HCT116 (cell line): ENCODE results near the gene REN. TPM values are rescaled to one million over a fixed set of nuclear protein-coding genes. Genes with fewer than 3 reads are reported as not detected.

Experiments used
- ATAC-seq: fragments of 200-7000 bp; cut with Tn5 transposase; 2 replicates; pipeline ENCODE4 v1.9.1; 2020; ENCODE audit warnings: mild to moderate bottlenecking, moderate library complexity
- BruUV-seq: library from RNA; stranded (reverse); fragments of 400-500 nt; replicated peaks from 2 replicates; lab custom pipeline; 2021; lab: Mats Ljungman, UMichigan
- CTCF ChIA-PET: fragments of 300-600 bp; sonication (Branson Sonifier 250); formaldehyde crosslinking; loops from one replicate; lab custom pipeline; 2021; ENCODE audit warnings: antibody characterized with exemption; lab: Charles Lee
- POLR2A ChIA-PET: fragments of 300-600, 350-600 bp; sonication (Branson Sonifier 250); formaldehyde crosslinking; loops from one replicate; lab custom pipeline; 2021; ENCODE audit warnings: antibody characterized with exemption; lab: Charles Lee
- RAD21 ChIA-PET, 2 experiments: fragments of 300-600 bp; sonication (Branson Sonifier 250); formaldehyde crosslinking; loops; one replicate each; lab custom pipeline; 2023; ENCODE audit warnings: low total read pairs in 2 of 2; ENCODE audit not compliant: uncharacterized antibody in 2 of 2, unreplicated experiment in 2 of 2, low non-redundant PET in 1 of 2; lab: Charles Lee
- DNase-seq: peaks from one replicate; pipeline ENCODE4 v3.0.0-alpha.2; 2010; ENCODE audit warnings: low read depth, low spot score
- H2AFZ ChIP-seq: fragments of 200-600 bp; shearing (Covaris generic), sonication (generic); 2 replicates; pipeline ENCODE4 v1.6.1; 2017; ENCODE audit warnings: low read depth, mixed run types, mixed read lengths, antibody characterized with exemption, low read length; ENCODE audit not compliant: poor library complexity, severe bottlenecking
- H3K27ac ChIP-seq: 2 replicates; pipeline ENCODE4 v1.5.1; 2012; ENCODE audit warnings: low read depth, low read length
- H3K27me3 ChIP-seq: fragments of 200-600 bp; sonication (generic); 2 replicates; pipeline ENCODE4 v1.6.1; 2016; ENCODE audit warnings: mixed run types, low read length, mixed read lengths; ENCODE audit not compliant: insufficient read depth
- H3K36me3 ChIP-seq, 2 experiments: fragments of 200-500 bp in 1 of 2; fragments of 200-600 bp in 1 of 2; sonication (Bioruptor generic) in 1 of 2; sonication (generic) in 1 of 2; 2 replicates each; pipeline versions ENCODE4 v1.5.1 to v1.6.1; 2014 to 2016; ENCODE audit warnings: low read length in 2 of 2, inconsistent platforms in 1 of 2, mixed read lengths in 1 of 2, mixed run types in 1 of 2; ENCODE audit not compliant: insufficient read depth in 2 of 2, control insufficient read depth in 1 of 2
- H3K4me1 ChIP-seq, 2 experiments: fragments of 200-600 bp in 1 of 2; sonication (generic) in 1 of 2; 2 replicates each; pipeline versions ENCODE4 v1.5.1 to v1.6.1; 2012 to 2017; ENCODE audit warnings: low read length in 2 of 2, inconsistent platforms in 1 of 2, mild to moderate bottlenecking in 1 of 2, mixed read lengths in 1 of 2, mixed run types in 1 of 2, moderate library complexity in 1 of 2; ENCODE audit not compliant: insufficient read depth in 2 of 2, control insufficient read depth in 1 of 2
- H3K4me2 ChIP-seq: fragments of 200-600 bp; sonication (generic); 2 replicates; pipeline ENCODE4 v1.6.1; 2017; ENCODE audit warnings: mixed run types, low read length, mixed read lengths
- H3K4me3 ChIP-seq, 2 experiments: fragments of 200-600 bp in 1 of 2; sonication (generic) in 1 of 2; replicated peaks in 1 of 2; 2 replicates each; pipeline ENCODE4 v1.5.1; 2011 to 2016; ENCODE audit warnings: low read length in 2 of 2, control low read depth in 1 of 2, low read depth in 1 of 2, mild to moderate bottlenecking in 1 of 2, mixed read lengths in 1 of 2, mixed run types in 1 of 2
- H3K79me2 ChIP-seq: fragments of 200-600 bp; sonication (generic); 2 replicates; pipeline ENCODE4 v1.6.1; 2017; ENCODE audit warnings: mild to moderate bottlenecking, mixed run types, low read length, moderate library complexity, mixed read lengths; ENCODE audit not compliant: insufficient read depth
- H3K9ac ChIP-seq: fragments of 200-600 bp; sonication (generic); 2 replicates; pipeline ENCODE4 v1.6.1; 2016; ENCODE audit warnings: low read length, mixed read lengths
- H3K9me2 ChIP-seq: fragments of 200-600 bp; sonication (generic), shearing (Covaris generic); 2 replicates; pipeline ENCODE4 v1.6.1; 2017; ENCODE audit warnings: mixed run types, mild to moderate bottlenecking, moderate library complexity; ENCODE audit not compliant: insufficient read depth
- H3K9me3 ChIP-seq, 2 experiments: fragments of 200-500 bp in 1 of 2; fragments of 200-600 bp in 1 of 2; sonication (Bioruptor generic) in 1 of 2; sonication (generic) in 1 of 2; 2 replicates each; pipeline ENCODE4 v1.6.1; 2014 to 2017; ENCODE audit warnings: low read length in 2 of 2, mixed read lengths in 2 of 2, inconsistent platforms in 1 of 2, low read depth in 1 of 2, mild to moderate bottlenecking in 1 of 2, mixed run types in 1 of 2, moderate library complexity in 1 of 2; ENCODE audit not compliant: control insufficient read depth in 1 of 2, insufficient read depth in 1 of 2
- H4K20me1 ChIP-seq: fragments of 200-600 bp; sonication (generic), shearing (Covaris generic); 2 replicates; pipeline ENCODE4 v1.6.1; 2017; ENCODE audit warnings: mixed run types, mild to moderate bottlenecking, moderate library complexity; ENCODE audit not compliant: insufficient read depth
- ATF3 ChIP-seq: IDR thresholded peaks from 2 replicates; pipeline ENCODE4 v1.6.1; 2012
- CEBPB ChIP-seq: IDR thresholded peaks from 2 replicates; pipeline ENCODE4 v1.6.1; 2012; ENCODE audit warnings: low read depth
- EZH2 ChIP-seq: fragments of 200-600 bp; sonication (generic); IDR thresholded peaks from 2 replicates; pipeline ENCODE4 v1.6.1; 2017; ENCODE audit warnings: antibody characterized with exemption, mixed run types
- EZH2phosphoT487 ChIP-seq: fragments of 200-600 bp; IDR thresholded peaks from 2 replicates; pipeline ENCODE4 v1.6.1; 2018; ENCODE audit warnings: antibody characterized with exemption, borderline replicate concordance
- POLR2AphosphoS5 ChIP-seq: IDR thresholded peaks from 2 replicates; pipeline ENCODE4 v1.6.1; 2011; ENCODE audit warnings: mild to moderate bottlenecking, low read depth, low read length, moderate library complexity
- REST ChIP-seq: IDR thresholded peaks from 2 replicates; pipeline ENCODE4 v1.6.1; 2012; ENCODE audit warnings: low read depth
- SIN3A ChIP-seq: IDR thresholded peaks from 2 replicates; pipeline ENCODE4 v1.6.1; 2012; ENCODE audit warnings: low read depth
- SRF ChIP-seq: IDR thresholded peaks from 2 replicates; pipeline ENCODE4 v1.6.1; 2012; ENCODE audit warnings: low read depth
- TCF7L2 ChIP-seq: IDR thresholded peaks from 2 replicates; pipeline ENCODE4 v1.7.0; 2011; ENCODE audit warnings: borderline replicate concordance, inconsistent platforms; ENCODE audit not compliant: insufficient read depth, insufficient read length; ENCODE audit errors: extremely low read depth
- YY1 ChIP-seq: IDR thresholded peaks from 2 replicates; pipeline ENCODE4 v1.6.1; 2011; ENCODE audit warnings: low read length, low read depth, moderate library complexity, mild to moderate bottlenecking; ENCODE audit not compliant: insufficient replicate concordance; ENCODE audit errors: extremely low read depth
- ZNF274 ChIP-seq: fragments of 200-500 bp; sonication (Bioruptor generic); IDR thresholded peaks from 2 replicates; pipeline ENCODE4 v1.6.1; 2014; ENCODE audit warnings: mild to moderate bottlenecking, low read depth, low read length, inconsistent platforms
- intact Hi-C: fragments of 100-400 bp; cut with micrococcal nuclease; formaldehyde crosslinking; loops from 2 replicates; pipeline ENCODE4 v1.10.0; 2022
- total RNA-seq: library from RNA; stranded (reverse); gene quantifications from one replicate; pipeline ENCODE4 v1.2.1, GENCODE V29; 2021; ENCODE audit not compliant: unreplicated experiment
- TF ChIP-seq, protein P1 (sequence below), 3 experiments: fragments of 200-600 bp in 1 of 3; sonication (generic) in 1 of 3; IDR thresholded peaks in 2 of 3; conservative IDR thresholded peaks in 1 of 3; 2 replicates each; pipeline ENCODE4 v1.5.1; 2012 to 2017; ENCODE audit warnings: low read depth in 2 of 3, low read length in 2 of 3, antibody characterized with exemption in 1 of 3, borderline replicate concordance in 1 of 3, control low read depth in 1 of 3, mild to moderate bottlenecking in 1 of 3, mixed read lengths in 1 of 3, mixed run types in 1 of 3, moderate library complexity in 1 of 3; ENCODE audit not compliant: insufficient read depth in 1 of 3

Gene REN
- total RNA-seq, 1 experiment from 2014 or later = 0.47 TPM

DNA sequence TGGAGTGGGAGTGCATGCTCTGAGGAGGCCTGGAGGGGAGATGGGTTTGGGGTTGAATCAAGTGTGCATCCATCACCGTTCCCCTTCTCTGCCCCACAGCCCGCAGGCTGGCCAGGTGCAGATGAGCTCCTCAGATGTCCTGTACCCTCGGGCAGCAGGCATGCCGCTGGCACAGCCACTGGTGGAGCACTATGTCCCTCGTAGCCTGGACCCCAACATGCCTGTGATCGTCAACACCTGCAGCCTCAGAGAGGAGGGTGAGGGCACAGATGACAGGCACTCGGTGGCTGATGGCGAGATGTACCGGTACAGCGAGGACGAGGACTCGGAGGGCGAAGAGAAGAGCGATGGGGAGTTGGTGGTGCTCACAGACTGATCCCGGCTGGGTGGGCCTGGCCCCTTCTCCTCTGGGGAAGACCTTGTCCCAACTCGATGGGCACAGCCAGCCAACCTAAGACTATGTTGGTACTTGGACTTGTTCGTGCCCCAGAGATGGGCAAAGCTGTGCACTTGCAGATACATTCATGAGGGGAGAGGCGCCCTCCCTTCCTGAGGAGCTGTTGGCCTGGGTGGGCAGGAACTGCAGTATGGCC lies 40.3 kb downstream of the REN start (continued):
- no peak for TF ChIP-seq REST
- TF ChIP-seq EZH2phosphoT487 = no peak
- TF ChIP-seq, all 23 proteins: peak for 0

- CTCF ChIA-PET = no interaction called here
- RAD21 ChIA-PET = no interaction called here
- TF ChIP-seq ATF3 (no peak), YY1 (no peak), EZH2 (no peak), SRF (no peak), ZNF274 (no peak), POLR2AphosphoS5 (no peak), TCF7L2 (no peak), SIN3A (no peak), CEBPB (no peak)
- TF ChIP-seq, protein P1, sequence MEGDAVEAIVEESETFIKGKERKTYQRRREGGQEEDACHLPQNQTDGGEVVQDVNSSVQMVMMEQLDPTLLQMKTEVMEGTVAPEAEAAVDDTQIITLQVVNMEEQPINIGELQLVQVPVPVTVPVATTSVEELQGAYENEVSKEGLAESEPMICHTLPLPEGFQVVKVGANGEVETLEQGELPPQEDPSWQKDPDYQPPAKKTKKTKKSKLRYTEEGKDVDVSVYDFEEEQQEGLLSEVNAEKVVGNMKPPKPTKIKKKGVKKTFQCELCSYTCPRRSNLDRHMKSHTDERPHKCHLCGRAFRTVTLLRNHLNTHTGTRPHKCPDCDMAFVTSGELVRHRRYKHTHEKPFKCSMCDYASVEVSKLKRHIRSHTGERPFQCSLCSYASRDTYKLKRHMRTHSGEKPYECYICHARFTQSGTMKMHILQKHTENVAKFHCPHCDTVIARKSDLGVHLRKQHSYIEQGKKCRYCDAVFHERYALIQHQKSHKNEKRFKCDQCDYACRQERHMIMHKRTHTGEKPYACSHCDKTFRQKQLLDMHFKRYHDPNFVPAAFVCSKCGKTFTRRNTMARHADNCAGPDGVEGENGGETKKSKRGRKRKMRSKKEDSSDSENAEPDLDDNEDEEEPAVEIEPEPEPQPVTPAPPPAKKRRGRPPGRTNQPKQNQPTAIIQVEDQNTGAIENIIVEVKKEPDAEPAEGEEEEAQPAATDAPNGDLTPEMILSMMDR (IDR thresholded peaks at IDR 0.05 in 2 of 3, conservative IDR thresholded peaks at IDR 0.05 in 1 of 3; ENCODE audit: borderline replicate concordance in 1 of 3, insufficient read depth in 1 of 3, low read depth in 2 of 3, low read length in 2 of 3) = no peak
- Histone ChIP-seq H4K20me1 (no peaks in the 10 kb centered on the region), H3K36me3 (no peaks in the 10 kb centered on the region; a peak in 1 of 4 replicates), H3K79me2 (no peaks in the 10 kb centered on the region), H3K27me3 (no peaks in the 10 kb centered on the region), H2AFZ (no peak overlapping the region), H3K27ac (no peak overlapping the region), H3K4me3 (no peak overlapping the region), H3K9ac (no peak overlapping the region), H3K4me1 (peaks cover 4 to 20% of the 10 kb centered on the region in 2 experiments; a peak in 3 of 4 replicates), H3K9me3 (no peaks in the 10 kb centered on the region), H3K4me2 (no peak overlapping the region), H3K9me2 (no peaks in the 10 kb centered on the region)
- BruUV-seq = no TSS peak
- no peak for ATAC-seq
- DNase-seq = no peak
- POLR2A ChIA-PET = no interaction called here
- intact Hi-C loops = no loop called here
These were observed 41.5 kb downstream of the REN start for GRCh38 chr1:204124639-204125038.
